Fibroblast of lung (primary cell): ENCODE measurements around the gene GLB1L3. TPM values are rescaled to one million over a fixed set of nuclear protein-coding genes. Genes with fewer than 3 reads are reported as not detected.

Experiments
- DNase-seq, 2 donors: peaks; one replicate each; pipeline versions ENCODE4 v3.0.0 to v3.0.0-alpha.2; 2010; ENCODE audit warnings: low read depth in 2 of 2
- H2AFZ ChIP-seq: 2 replicates; pipeline ENCODE4 v1.5.1; 2012; ENCODE audit warnings: low read length, control low read depth, inconsistent platforms
- H3K27ac ChIP-seq: 2 replicates; pipeline ENCODE4 v1.5.1; 2011; ENCODE audit warnings: low read length, control low read depth; ENCODE audit not compliant: insufficient read depth
- H3K27me3 ChIP-seq: 2 replicates; pipeline ENCODE4 v1.5.1; 2011; ENCODE audit warnings: mild to moderate bottlenecking, low read length; ENCODE audit not compliant: control insufficient read depth, insufficient read depth
- H3K36me3 ChIP-seq: 2 replicates; pipeline ENCODE4 v1.5.1; 2011; ENCODE audit warnings: low read length; ENCODE audit not compliant: control insufficient read depth, insufficient read depth
- H3K4me1 ChIP-seq: 2 replicates; pipeline ENCODE4 v1.5.1; 2011; ENCODE audit warnings: low read length; ENCODE audit not compliant: control insufficient read depth, insufficient read depth; ENCODE audit errors: extremely low read depth
- H3K4me2 ChIP-seq: 2 replicates; pipeline ENCODE4 v1.5.1; 2011; ENCODE audit warnings: low read length, control low read depth; ENCODE audit not compliant: insufficient read depth; ENCODE audit errors: extremely low read depth
- H3K4me3 ChIP-seq, 4 experiments: fragments of 200-600 bp in 1 of 4; sonication (generic) in 1 of 4; replicated peaks in 1 of 4; 2 replicates each; pipeline ENCODE4 v1.5.1; 2011 to 2016; ENCODE audit warnings: low read length in 4 of 4, low read depth in 3 of 4, mild to moderate bottlenecking in 3 of 4, control low read depth in 2 of 4, inconsistent platforms in 1 of 4, mixed read lengths in 1 of 4; ENCODE audit not compliant: insufficient read depth in 1 of 4; ENCODE audit errors: control extremely low read depth in 1 of 4
- H3K79me2 ChIP-seq: 2 replicates; pipeline ENCODE4 v1.5.1; 2012; ENCODE audit warnings: mild to moderate bottlenecking, low read length, inconsistent platforms; ENCODE audit not compliant: control insufficient read depth, insufficient read depth
- H3K9ac ChIP-seq: 2 replicates; pipeline ENCODE4 v1.5.1; 2011; ENCODE audit warnings: mild to moderate bottlenecking, low read length, control low read depth; ENCODE audit not compliant: insufficient read depth
- H3K9me3 ChIP-seq: 2 replicates; pipeline ENCODE4 v1.5.1; 2012; ENCODE audit warnings: low read depth, low read length; ENCODE audit not compliant: control insufficient read depth, insufficient read depth
- H4K20me1 ChIP-seq: 2 replicates; pipeline ENCODE4 v1.5.1; 2011; ENCODE audit warnings: low read length; ENCODE audit not compliant: control insufficient read depth, insufficient read depth; ENCODE audit errors: extremely low read depth
- EZH2 ChIP-seq: IDR thresholded peaks from 2 replicates; pipeline ENCODE4 v1.5.1; 2012; ENCODE audit warnings: low read length, control low read depth, mild to moderate bottlenecking; ENCODE audit errors: missing control alignments
- polyA plus RNA-seq, 2 donors: library from polyadenylated mRNA; depleted of rRNA in 1 of 2; stranded (reverse) in 1 of 2; unstranded in 1 of 2; fragments of >200 nt; gene quantifications; 2 replicates each; pipeline ENCODE4 v1.2.1, GENCODE V29; 2011 to 2012; ENCODE audit warnings: missing spikeins in 1 of 2
- total RNA-seq: library from RNA; depleted of rRNA; stranded (reverse); fragments of >200 nt; gene quantifications from 2 replicates; pipeline ENCODE4 v1.2.1, GENCODE V29; 2014
- TF ChIP-seq, protein P1 (sequence below), 2 donors: IDR thresholded peaks in 1 of 2; conservative IDR thresholded peaks in 1 of 2; 1 replicate in 1 of 2; 2 replicates in 1 of 2; pipeline ENCODE4 v1.5.1; 2011 to 2012; ENCODE audit warnings: low read length in 2 of 2, control low read depth in 1 of 2, inconsistent platforms in 1 of 2, low read depth in 1 of 2, mild to moderate bottlenecking in 1 of 2

The GLB1L3 gene
- total and polyA plus RNA-seq, 2 donors (not counting 1 experiment from before 2014, with no cell fraction given): not detected

DNA sequence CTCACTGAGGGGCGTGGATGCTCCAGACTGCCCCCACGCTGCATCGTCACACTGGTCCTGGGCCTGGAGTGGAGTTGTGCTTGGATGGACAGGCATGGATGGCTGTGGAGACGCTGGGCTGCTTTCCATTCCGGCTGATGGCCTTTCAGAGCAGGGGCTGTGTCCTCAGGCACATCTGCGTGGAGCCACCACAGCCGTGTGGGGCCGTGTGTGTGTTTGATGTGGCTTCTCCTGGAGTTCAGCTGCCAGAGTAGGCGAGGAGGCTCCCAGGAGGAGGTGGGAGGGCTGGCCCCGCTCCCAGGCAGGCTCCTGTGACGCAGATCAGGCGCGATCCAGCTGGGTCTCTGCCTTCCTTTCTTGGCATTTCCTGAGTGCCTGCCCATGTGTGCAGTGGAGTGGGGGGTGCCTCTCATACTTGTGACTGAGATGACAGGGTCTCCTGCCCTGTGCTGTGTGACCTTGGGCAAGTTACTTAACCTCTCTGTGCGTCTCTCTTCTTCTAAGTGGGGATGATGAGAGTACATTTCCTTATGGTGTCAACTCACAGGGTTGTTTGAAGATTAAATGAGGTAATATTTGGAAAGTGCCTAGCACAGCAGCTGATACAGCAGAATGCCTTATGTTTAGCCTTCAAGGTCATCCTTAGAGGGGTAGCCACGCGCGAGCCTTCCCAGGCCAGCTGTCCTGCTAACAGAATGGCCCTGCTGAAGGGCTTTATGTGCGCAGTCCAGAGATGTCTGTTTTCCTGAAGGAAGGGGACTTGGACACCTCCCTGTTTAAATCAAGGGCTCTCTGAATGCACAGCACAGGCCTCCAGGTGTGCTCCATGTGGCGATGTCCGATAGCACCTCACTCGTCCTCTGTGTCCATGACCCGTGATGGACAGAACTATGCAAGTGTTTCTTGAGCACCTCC lies 89.1 kb downstream of the GLB1L3 start:
- H3K27me3 ChIP-seq: no peaks in the 10 kb centered on the region
- H2AFZ ChIP-seq: no peak overlapping the region
- no peak for TF ChIP-seq EZH2
- TF ChIP-seq, protein P1, sequence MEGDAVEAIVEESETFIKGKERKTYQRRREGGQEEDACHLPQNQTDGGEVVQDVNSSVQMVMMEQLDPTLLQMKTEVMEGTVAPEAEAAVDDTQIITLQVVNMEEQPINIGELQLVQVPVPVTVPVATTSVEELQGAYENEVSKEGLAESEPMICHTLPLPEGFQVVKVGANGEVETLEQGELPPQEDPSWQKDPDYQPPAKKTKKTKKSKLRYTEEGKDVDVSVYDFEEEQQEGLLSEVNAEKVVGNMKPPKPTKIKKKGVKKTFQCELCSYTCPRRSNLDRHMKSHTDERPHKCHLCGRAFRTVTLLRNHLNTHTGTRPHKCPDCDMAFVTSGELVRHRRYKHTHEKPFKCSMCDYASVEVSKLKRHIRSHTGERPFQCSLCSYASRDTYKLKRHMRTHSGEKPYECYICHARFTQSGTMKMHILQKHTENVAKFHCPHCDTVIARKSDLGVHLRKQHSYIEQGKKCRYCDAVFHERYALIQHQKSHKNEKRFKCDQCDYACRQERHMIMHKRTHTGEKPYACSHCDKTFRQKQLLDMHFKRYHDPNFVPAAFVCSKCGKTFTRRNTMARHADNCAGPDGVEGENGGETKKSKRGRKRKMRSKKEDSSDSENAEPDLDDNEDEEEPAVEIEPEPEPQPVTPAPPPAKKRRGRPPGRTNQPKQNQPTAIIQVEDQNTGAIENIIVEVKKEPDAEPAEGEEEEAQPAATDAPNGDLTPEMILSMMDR (conservative IDR thresholded peaks at IDR 0.05 in 1 of 2, IDR thresholded peaks at IDR 0.05 in 1 of 2; ENCODE audit: low read depth in 1 of 2, low read length in 2 of 2): no peak
- H3K4me1 ChIP-seq: no peaks in the 10 kb centered on the region
- no peak overlapping the region for H3K4me3 ChIP-seq
- no peaks in the 10 kb centered on the region for H3K79me2 ChIP-seq
- no peaks in the 10 kb centered on the region for H4K20me1 ChIP-seq
- no peak overlapping the region for H3K27ac ChIP-seq
- H3K9ac ChIP-seq: no peak overlapping the region
- H3K4me2 ChIP-seq: no peak overlapping the region
- H3K9me3 ChIP-seq: no peaks in the 10 kb centered on the region
- no peak for DNase-seq
- no peaks in the 10 kb centered on the region for H3K36me3 ChIP-seq

DNA sequence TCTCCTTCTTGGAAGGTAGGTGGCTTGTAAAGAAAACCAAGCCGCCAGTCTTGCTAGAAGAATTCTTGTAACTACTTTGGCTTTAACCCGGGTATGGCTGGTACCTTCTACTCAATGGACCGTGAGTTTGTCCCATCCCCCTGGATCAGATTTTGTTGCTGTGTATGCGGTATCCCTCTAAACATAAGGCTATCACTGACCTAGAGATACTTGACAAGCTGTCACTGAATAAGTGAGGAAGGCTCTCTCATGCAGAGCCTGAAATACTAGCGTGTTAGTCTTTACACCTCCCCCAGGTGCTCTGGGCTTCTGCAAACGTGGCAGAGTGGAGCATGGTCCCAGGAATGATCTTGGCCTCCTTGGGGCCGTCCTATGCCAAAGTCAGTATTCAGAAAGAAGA lies 90.1 kb downstream of the GLB1L3 start:
- no peak overlapping the region for H3K27ac ChIP-seq
- H3K27me3 ChIP-seq: no peaks in the 10 kb centered on the region
- no peak overlapping the region for H3K4me2 ChIP-seq
- H4K20me1 ChIP-seq: no peaks in the 10 kb centered on the region
- no peak overlapping the region for H3K9ac ChIP-seq
- TF ChIP-seq, protein P1 (conservative IDR thresholded peaks at IDR 0.05 in 1 of 2, IDR thresholded peaks at IDR 0.05 in 1 of 2; ENCODE audit: low read depth in 1 of 2, low read length in 2 of 2): no peak
- no peak for TF ChIP-seq EZH2
- DNase-seq: no peak
- H3K9me3 ChIP-seq: no peaks in the 10 kb centered on the region
- no peak overlapping the region for H3K4me3 ChIP-seq
- no peaks in the 10 kb centered on the region for H3K4me1 ChIP-seq
- H3K36me3 ChIP-seq: no peaks in the 10 kb centered on the region
- no peak overlapping the region for H2AFZ ChIP-seq
- no peaks in the 10 kb centered on the region for H3K79me2 ChIP-seq

DNA sequence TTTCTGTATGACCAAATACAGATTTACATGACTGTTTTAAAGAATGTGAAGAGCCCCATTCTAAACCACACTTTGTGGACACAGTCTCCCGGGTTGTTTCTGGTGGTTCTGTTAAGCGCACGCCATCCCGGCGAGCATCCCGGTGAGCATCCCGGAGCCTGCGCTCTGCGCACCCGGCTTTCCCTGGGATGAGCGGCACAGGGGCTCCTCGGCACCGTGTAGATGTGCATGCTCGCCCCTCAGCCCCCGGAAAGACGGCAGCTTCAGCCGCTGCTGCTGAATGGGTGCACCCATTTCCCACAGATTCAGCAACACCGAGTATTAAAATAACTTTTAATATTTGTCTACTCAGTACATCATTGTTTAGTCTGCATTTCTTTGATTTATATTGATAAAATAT lies 91.6 kb downstream of the GLB1L3 start:
- Histone ChIP-seq H3K4me3 (no peak overlapping the region), H3K4me2 (no peak overlapping the region), H3K36me3 (no peaks in the 10 kb centered on the region)

More for the DNA sequence above, 91.6 kb downstream of the GLB1L3 start:
- no peak for TF ChIP-seq EZH2
- TF ChIP-seq, protein P1 (conservative IDR thresholded peaks at IDR 0.05 in 1 of 2, IDR thresholded peaks at IDR 0.05 in 1 of 2; ENCODE audit: low read depth in 1 of 2, low read length in 2 of 2): no peak
- no peaks in the 10 kb centered on the region for H3K27me3 ChIP-seq
- no peaks in the 10 kb centered on the region for H4K20me1 ChIP-seq
- no peaks in the 10 kb centered on the region for H3K9me3 ChIP-seq
- no peak overlapping the region for H3K27ac ChIP-seq
- no peaks in the 10 kb centered on the region for H3K79me2 ChIP-seq
- H2AFZ ChIP-seq: no peak overlapping the region
- no peak overlapping the region for H3K9ac ChIP-seq
- no peak for DNase-seq
- no peaks in the 10 kb centered on the region for H3K4me1 ChIP-seq

Other genes with a start within 250 kb of the GLB1L3 start
- 60.4 and 85.7 TPM in 2 replicates for gene JAM3, start 207.3 kb upstream of the GLB1L3 start, total RNA-seq
- gene JAM3, start 207.3 kb upstream of the GLB1L3 start, polyA plus RNA-seq: 44.1 and 54.5 TPM in 2 replicates
- 5.9 and 7.4 TPM in 2 replicates for gene NCAPD3, start 52.4 kb upstream of the GLB1L3 start, total RNA-seq
- 11.4 and 27.7 TPM in 2 replicates for gene NCAPD3, start 52.4 kb upstream of the GLB1L3 start, polyA plus RNA-seq
- gene VPS26B, start 51.7 kb upstream of the GLB1L3 start, total RNA-seq: 36.7 and 44.3 TPM in 2 replicates
- 39.0 and 41.6 TPM in 2 replicates for gene VPS26B, start 51.7 kb upstream of the GLB1L3 start, polyA plus RNA-seq
- gene THYN1, start 23.0 kb upstream of the GLB1L3 start, total RNA-seq: 78.1 and 88.7 TPM in 2 replicates
- 54.9 and 58.7 TPM in 2 replicates for gene THYN1, start 23.0 kb upstream of the GLB1L3 start, polyA plus RNA-seq
- 15.9 and 16.8 TPM in 2 replicates for gene ACAD8, start 22.8 kb upstream of the GLB1L3 start, total RNA-seq
- gene ACAD8, start 22.8 kb upstream of the GLB1L3 start, polyA plus RNA-seq: 19.6 and 22.1 TPM in 2 replicates
- under 0.01 TPM in 2 replicates for gene GLB1L2, start 55.6 kb downstream of the GLB1L3 start, total RNA-seq
- gene GLB1L2, start 55.6 kb downstream of the GLB1L3 start, polyA plus RNA-seq: 0.08 and 0.11 TPM in 2 replicates
- gene B3GAT1, start 135.9 kb downstream of the GLB1L3 start, total RNA-seq: under 0.01 TPM in 2 replicates
- gene B3GAT1, start 135.9 kb downstream of the GLB1L3 start, polyA plus RNA-seq: not detected in 2 replicates